Sigmoid colon (tissue), 7 donors: ENCODE data around the gene TAS2R16. TPM values are rescaled to one million over a fixed set of nuclear protein-coding genes. Genes with fewer than 3 reads are reported as not detected.
A peak's percentile ranks its signal among the peaks of the same experiment; 100 is the strongest.

Experiments
- DNase-seq: peaks from one replicate; pipeline ENCODE4 v3.0.0-alpha.2; 2019
- H3K27ac ChIP-seq, 4 donors: fragments of 200-600 bp; sonication (generic); one replicate each; pipeline ENCODE4 v1.5.1; 2016 to 2019; ENCODE audit warnings: mild to moderate bottlenecking in 1 of 4
- H3K27me3 ChIP-seq, 3 donors: fragments of 200-600 bp; sonication (generic); one replicate each; pipeline ENCODE4 v1.5.1; 2019; ENCODE audit warnings: mild to moderate bottlenecking in 1 of 3
- H3K36me3 ChIP-seq, 4 donors: fragments of 200-600 bp; sonication (generic); one replicate each; pipeline ENCODE4 v1.5.1; 2016 to 2019
- H3K4me1 ChIP-seq, 4 donors: fragments of 200-600 bp; sonication (generic); one replicate each; pipeline ENCODE4 v1.5.1; 2017 to 2019
- H3K4me3 ChIP-seq, 4 donors: fragments of 200-600 bp; sonication (generic); one replicate each; pipeline ENCODE4 v1.5.1; 2017 to 2019; ENCODE audit warnings: mild to moderate bottlenecking in 2 of 4, moderate library complexity in 1 of 4
- H3K9me3 ChIP-seq, 4 donors: fragments of 200-600 bp in 3 of 4; sonication (generic) in 3 of 4; one replicate each; pipeline versions ENCODE4 v1.5.1 to v1.6.1; 2013 to 2019
- CTCF ChIP-seq, 4 experiments: fragments of 450-650 bp in 3 of 4; fragments of 200-600 bp in 1 of 4; IDR thresholded peaks; one replicate each; pipeline ENCODE4 v1.5.1; 2016 to 2019; ENCODE audit warnings: antibody characterized with exemption in 4 of 4, mild to moderate bottlenecking in 3 of 4, moderate library complexity in 2 of 4
- EP300 ChIP-seq, 4 donors: sonication (generic); formaldehyde crosslinking; IDR thresholded peaks; one replicate each; pipeline ENCODE4 v1.6.1; 2017; ENCODE audit warnings: antibody characterized with exemption in 4 of 4
- POLR2A ChIP-seq, 2 donors: fragments of 450-650 bp; IDR thresholded peaks; one replicate each; pipeline ENCODE4 v1.6.1; 2016; ENCODE audit warnings: antibody characterized with exemption in 2 of 2, mild to moderate bottlenecking in 2 of 2, moderate library complexity in 2 of 2
- POLR2AphosphoS5 ChIP-seq, 4 donors: sonication (generic); formaldehyde crosslinking; IDR thresholded peaks; one replicate each; pipeline ENCODE4 v1.6.1; 2017; ENCODE audit warnings: antibody characterized with exemption in 4 of 4
- WGBS, 2 donors: extraction: QIAGEN DNeasy Blood & Tissue Kit; methylation state at CpG; one replicate each; pipeline ENCODE4 v1.1.7; 2013; 5-methylcytosine and 5-hydroxymethylcytosine counted together
- intact Hi-C: fragments of 100-400 bp; cut with DNase I; formaldehyde crosslinking; loops from one replicate; pipeline ENCODE4 v1.15.1; 2023
- polyA plus RNA-seq, 3 donors: library from polyadenylated mRNA; stranded (reverse); fragments of 200-250 nt; gene quantifications; one replicate each; pipeline ENCODE4 v1.2.3, GENCODE V29; 2013
- total RNA-seq, 4 donors: library from RNA; depleted of rRNA; stranded (reverse); fragments of >200 nt; gene quantifications; one replicate each; pipeline ENCODE4 v1.1.0, GENCODE V29; 2016
- donor health status: healthy with polysubstance abuse.
- donor health status: Bipolar disorder and iron deficiency.
- donor health status: healthy.

Gene TAS2R16
- total and polyA plus RNA-seq, 7 donors, result not detected

GRCh38 chr7:123030631-123031030 lies 35.1 kb upstream of the TAS2R16 start:
- TF ChIP-seq CTCF (IDR thresholded peaks at IDR 0.05) (no peak), POLR2AphosphoS5 (IDR thresholded peaks at IDR 0.05) (no peak), POLR2A (IDR thresholded peaks at IDR 0.05) (no peak), EP300 (IDR thresholded peaks at IDR 0.05) (no peak)
- Histone ChIP-seq H3K27me3 (no peaks in the 10 kb centered on the region), H3K9me3 (peaks cover 0 to 4% (median 0%) of the 10 kb centered on the region in 4 donors), H3K4me3 (no peak overlapping the region), H3K4me1 (no peaks in the 10 kb centered on the region), H3K27ac (no peak overlapping the region), H3K36me3 (no peaks in the 10 kb centered on the region)
- no peak for DNase-seq
- 89 to 93% methylated on average over 4 of the region's 4 CpGs for WGBS, 2 donors
- intact Hi-C loops, result no loop called here

DNA sequence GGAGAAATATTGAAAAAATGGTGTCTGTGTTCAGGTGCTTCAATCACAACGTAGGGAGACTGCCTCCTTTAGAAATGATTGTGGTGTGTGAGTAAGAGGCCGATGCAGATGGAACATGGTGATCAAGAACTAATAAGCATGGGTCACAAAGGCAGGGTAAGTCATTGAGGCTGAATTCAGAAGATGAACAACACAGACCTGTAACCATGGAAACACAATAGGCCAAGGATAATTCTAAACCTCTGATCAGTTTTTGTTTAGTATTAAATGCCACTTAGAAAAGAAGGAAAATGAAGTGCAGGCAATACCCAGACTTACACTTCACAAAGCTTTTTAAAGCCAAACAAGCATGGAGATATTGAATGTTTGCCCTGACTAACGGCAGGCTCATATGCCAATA lies 32.8 kb upstream of the TAS2R16 start:
- TF ChIP-seq EP300 (IDR thresholded peaks at IDR 0.05) (no peak), POLR2A (IDR thresholded peaks at IDR 0.05) (no peak), POLR2AphosphoS5 (IDR thresholded peaks at IDR 0.05) (no peak), CTCF (IDR thresholded peaks at IDR 0.05) (no peak)
- H3K4me3 ChIP-seq, result no peak overlapping the region
- H3K27me3 ChIP-seq, result no peaks in the 10 kb centered on the region
- H3K36me3 ChIP-seq, result no peaks in the 10 kb centered on the region
- WGBS, 2 donors, result 68 to 79% methylated on average over 3 of the region's 3 CpGs
- DNase-seq, result no peak
- H3K9me3 ChIP-seq, result peaks cover 0 to 4% (median 0%) of the 10 kb centered on the region in 4 donors
- no peak overlapping the region for H3K27ac ChIP-seq
- intact Hi-C loops, result no loop called here
- no peaks in the 10 kb centered on the region for H3K4me1 ChIP-seq

GRCh38 chr7:123026251-123026650 lies 30.8 kb upstream of the TAS2R16 start:
- H3K36me3 ChIP-seq, result no peaks in the 10 kb centered on the region
- no peak for DNase-seq
- no peaks in the 10 kb centered on the region for H3K4me1 ChIP-seq
- no peak overlapping the region for H3K4me3 ChIP-seq
- H3K9me3 ChIP-seq, result peaks cover 0 to 4% (median 0%) of the 10 kb centered on the region in 4 donors
- TF ChIP-seq POLR2A (IDR thresholded peaks at IDR 0.05), result no peak
- TF ChIP-seq POLR2AphosphoS5 (IDR thresholded peaks at IDR 0.05), result no peak
- TF ChIP-seq EP300 (IDR thresholded peaks at IDR 0.05), result no peak
- TF ChIP-seq CTCF (IDR thresholded peaks at IDR 0.05), result no peak
- intact Hi-C loops, result no loop called here
- H3K27me3 ChIP-seq, result no peaks in the 10 kb centered on the region
- no peak overlapping the region for H3K27ac ChIP-seq
- WGBS, 2 donors, result 73 to 75% methylated on average over 2 of the region's 2 CpGs

DNA sequence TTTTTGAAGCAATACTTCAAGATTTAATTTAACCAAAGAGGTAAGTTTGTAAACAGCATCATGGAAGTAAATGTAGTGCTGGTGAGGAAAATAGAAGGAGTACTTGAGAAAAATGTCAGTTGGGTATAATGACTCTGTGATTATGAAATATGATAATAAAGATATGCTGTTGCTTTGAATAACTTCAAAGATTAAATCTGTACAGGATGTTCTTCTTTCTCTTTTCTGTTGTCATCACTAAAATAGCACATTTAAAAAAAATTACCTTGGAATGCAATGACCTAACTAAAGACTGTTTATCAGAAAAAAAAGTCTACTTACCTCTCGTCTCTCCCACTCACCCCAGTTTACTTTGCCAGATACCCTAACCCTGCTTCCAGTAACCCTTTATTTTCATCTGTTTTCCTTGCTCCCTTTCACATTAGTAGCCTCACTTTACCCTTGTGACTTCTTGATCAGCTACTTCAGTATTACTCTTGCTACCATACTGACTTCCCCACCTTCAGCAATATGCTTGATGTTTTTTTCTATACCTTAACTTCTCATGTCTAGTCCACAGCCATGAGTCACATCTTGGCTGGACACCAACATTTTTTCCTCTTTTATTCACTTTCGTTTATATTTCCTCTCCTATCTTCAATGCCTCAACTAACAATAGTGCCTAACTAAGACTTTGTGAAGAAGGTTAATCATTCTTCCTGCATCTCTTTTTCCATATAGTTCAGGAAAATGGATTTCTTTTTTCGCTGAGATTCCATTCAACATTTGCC lies 29.7 kb upstream of the TAS2R16 start:
- H3K4me3 ChIP-seq, result no peak overlapping the region
- TF ChIP-seq POLR2A (IDR thresholded peaks at IDR 0.05) (no peak), POLR2AphosphoS5 (IDR thresholded peaks at IDR 0.05) (no peak), CTCF (IDR thresholded peaks at IDR 0.05) (no peak), EP300 (IDR thresholded peaks at IDR 0.05) (no peak)
- no peaks in the 10 kb centered on the region for H3K36me3 ChIP-seq
- H3K4me1 ChIP-seq, result no peaks in the 10 kb centered on the region
- no peak for DNase-seq
- peak overlapping the region in 1 of 4 donors; percentile 4 for H3K27ac ChIP-seq
- intact Hi-C loops, result no loop called here
- WGBS, 2 donors, result 45 to 68% methylated on average over 3 of the region's 3 CpGs
- no peaks in the 10 kb centered on the region for H3K9me3 ChIP-seq
- H3K27me3 ChIP-seq, result no peaks in the 10 kb centered on the region

DNA sequence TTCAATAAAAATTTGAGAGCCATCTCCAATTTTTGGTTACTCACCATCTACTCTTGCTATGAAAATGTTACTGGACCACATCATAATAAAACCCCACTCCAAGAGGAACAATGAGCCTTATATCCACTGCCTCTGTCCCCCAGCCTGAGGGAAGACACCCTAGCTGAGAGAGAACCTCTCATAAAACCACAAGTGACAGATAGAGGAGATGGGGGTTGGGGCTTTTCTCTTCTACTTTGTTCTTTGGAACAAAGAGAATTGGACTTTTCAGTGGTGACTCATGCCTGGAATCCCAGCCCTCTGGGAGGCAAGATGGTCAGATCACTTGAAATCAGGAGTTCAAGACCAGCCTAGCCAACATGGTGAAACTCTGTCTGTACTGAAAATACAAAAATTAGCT lies 27.6 kb upstream of the TAS2R16 start:
- Histone ChIP-seq H3K27me3 (no peaks in the 10 kb centered on the region), H3K9me3 (no peaks in the 10 kb centered on the region), H3K4me1 (no peaks in the 10 kb centered on the region), H3K27ac (no peak overlapping the region), H3K36me3 (no peaks in the 10 kb centered on the region), H3K4me3 (no peak overlapping the region)
- intact Hi-C loops, result no loop called here
- TF ChIP-seq CTCF (IDR thresholded peaks at IDR 0.05) (no peak), POLR2A (IDR thresholded peaks at IDR 0.05) (no peak), POLR2AphosphoS5 (IDR thresholded peaks at IDR 0.05) (no peak), EP300 (IDR thresholded peaks at IDR 0.05) (no peak)
- no peak for DNase-seq
